Measurements from ENCODE around the gene TTC27.
"Not testable (repeated sequence)": the region's sequence is repeated elsewhere in the genome, so short reads cannot be mapped to it uniquely, and the experiment has no call there.

TTC27 gene

DNA sequence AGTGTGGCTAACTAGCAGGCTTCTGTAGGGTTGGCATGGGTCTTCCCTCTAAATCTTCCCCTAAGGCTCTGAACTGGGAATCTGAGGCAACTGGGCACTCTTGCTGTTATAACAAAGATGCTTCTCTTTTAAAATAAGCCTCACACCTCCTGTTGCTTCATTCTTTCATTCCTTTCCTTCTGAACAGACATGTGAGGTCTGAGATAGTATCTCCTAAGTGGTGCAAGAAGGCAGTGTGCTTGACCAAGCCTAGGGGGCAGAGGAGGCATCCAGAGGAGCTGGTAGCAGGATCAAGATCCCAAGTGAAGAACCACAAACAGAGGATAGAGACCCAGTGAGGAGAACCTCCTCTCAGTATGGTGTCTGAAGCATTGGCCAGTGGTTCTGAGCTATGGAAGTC lies 90.9 kb downstream of the TTC27 start:
- no peaks in the 10 kb centered on the region for H3K9me3 ChIP-seq
- no peaks in the 10 kb centered on the region for H3K27me3 ChIP-seq
- no peak overlapping the region for H3K4me3 ChIP-seq (ENCODE audit: low read depth, low read length)
- H3K4me1 ChIP-seq, result no peaks in the 10 kb centered on the region
- no peak for DNase-seq
- no peaks in the 10 kb centered on the region for H3K36me3 ChIP-seq
- TF ChIP-seq, protein P1, sequence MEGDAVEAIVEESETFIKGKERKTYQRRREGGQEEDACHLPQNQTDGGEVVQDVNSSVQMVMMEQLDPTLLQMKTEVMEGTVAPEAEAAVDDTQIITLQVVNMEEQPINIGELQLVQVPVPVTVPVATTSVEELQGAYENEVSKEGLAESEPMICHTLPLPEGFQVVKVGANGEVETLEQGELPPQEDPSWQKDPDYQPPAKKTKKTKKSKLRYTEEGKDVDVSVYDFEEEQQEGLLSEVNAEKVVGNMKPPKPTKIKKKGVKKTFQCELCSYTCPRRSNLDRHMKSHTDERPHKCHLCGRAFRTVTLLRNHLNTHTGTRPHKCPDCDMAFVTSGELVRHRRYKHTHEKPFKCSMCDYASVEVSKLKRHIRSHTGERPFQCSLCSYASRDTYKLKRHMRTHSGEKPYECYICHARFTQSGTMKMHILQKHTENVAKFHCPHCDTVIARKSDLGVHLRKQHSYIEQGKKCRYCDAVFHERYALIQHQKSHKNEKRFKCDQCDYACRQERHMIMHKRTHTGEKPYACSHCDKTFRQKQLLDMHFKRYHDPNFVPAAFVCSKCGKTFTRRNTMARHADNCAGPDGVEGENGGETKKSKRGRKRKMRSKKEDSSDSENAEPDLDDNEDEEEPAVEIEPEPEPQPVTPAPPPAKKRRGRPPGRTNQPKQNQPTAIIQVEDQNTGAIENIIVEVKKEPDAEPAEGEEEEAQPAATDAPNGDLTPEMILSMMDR (IDR thresholded peaks at IDR 0.05; ENCODE audit: low read depth, low read length), result no peak

- Histone ChIP-seq H3K27me3 (no peaks in the 10 kb centered on the region), H3K36me3 (no peaks in the 10 kb centered on the region), H3K4me1 (no peaks in the 10 kb centered on the region), H3K4me3 (ENCODE audit: low read depth, low read length) (no peak overlapping the region), H3K9me3 (no peaks in the 10 kb centered on the region)
- no peak for DNase-seq
- TF ChIP-seq, protein P1 (IDR thresholded peaks at IDR 0.05; ENCODE audit: low read depth, low read length), result no peak
These were observed 91.6 kb downstream of the TTC27 start for GRCh38 chr2:32719430-32719829.

- Histone ChIP-seq H3K4me1 (no peaks in the 10 kb centered on the region), H3K36me3 (no peaks in the 10 kb centered on the region), H3K4me3 (ENCODE audit: low read depth, low read length) (no peak overlapping the region), H3K27me3 (no peaks in the 10 kb centered on the region), H3K9me3 (no peaks in the 10 kb centered on the region)
- TF ChIP-seq, protein P1 (IDR thresholded peaks at IDR 0.05; ENCODE audit: low read depth, low read length), result no peak
- DNase-seq, result no peak
These were observed 92.3 kb downstream of the TTC27 start for GRCh38 chr2:32719933-32720716.

- no peaks in the 10 kb centered on the region for H3K4me1 ChIP-seq
- TF ChIP-seq, protein P1 (IDR thresholded peaks at IDR 0.05; ENCODE audit: low read depth, low read length), result no peak
- H3K27me3 ChIP-seq, result no peaks in the 10 kb centered on the region
- no peaks in the 10 kb centered on the region for H3K9me3 ChIP-seq
- no peaks in the 10 kb centered on the region for H3K36me3 ChIP-seq
- no peak for DNase-seq
- H3K4me3 ChIP-seq (ENCODE audit: low read depth, low read length), result no peak overlapping the region
These were observed 92.9 kb downstream of the TTC27 start for GRCh38 chr2:32720771-32721170.

- Histone ChIP-seq H3K9me3 (no peaks in the 10 kb centered on the region), H3K4me3 (ENCODE audit: low read depth, low read length) (no peak overlapping the region), H3K36me3 (no peaks in the 10 kb centered on the region), H3K4me1 (no peaks in the 10 kb centered on the region), H3K27me3 (no peaks in the 10 kb centered on the region)
- TF ChIP-seq, protein P1 (IDR thresholded peaks at IDR 0.05; ENCODE audit: low read depth, low read length), result no peak
- no peak for DNase-seq
These were observed 93.5 kb downstream of the TTC27 start for GRCh38 chr2:32721376-32721775.

- no peak overlapping the region for H3K4me3 ChIP-seq (ENCODE audit: low read depth, low read length)
- no peaks in the 10 kb centered on the region for H3K4me1 ChIP-seq
- no peaks in the 10 kb centered on the region for H3K36me3 ChIP-seq
- no peaks in the 10 kb centered on the region for H3K27me3 ChIP-seq
- H3K9me3 ChIP-seq, result no peaks in the 10 kb centered on the region
- TF ChIP-seq, protein P1 (IDR thresholded peaks at IDR 0.05; ENCODE audit: low read depth, low read length), result no peak
- no peak for DNase-seq
These were observed 95.7 kb downstream of the TTC27 start for GRCh38 chr2:32723467-32724079.

DNA sequence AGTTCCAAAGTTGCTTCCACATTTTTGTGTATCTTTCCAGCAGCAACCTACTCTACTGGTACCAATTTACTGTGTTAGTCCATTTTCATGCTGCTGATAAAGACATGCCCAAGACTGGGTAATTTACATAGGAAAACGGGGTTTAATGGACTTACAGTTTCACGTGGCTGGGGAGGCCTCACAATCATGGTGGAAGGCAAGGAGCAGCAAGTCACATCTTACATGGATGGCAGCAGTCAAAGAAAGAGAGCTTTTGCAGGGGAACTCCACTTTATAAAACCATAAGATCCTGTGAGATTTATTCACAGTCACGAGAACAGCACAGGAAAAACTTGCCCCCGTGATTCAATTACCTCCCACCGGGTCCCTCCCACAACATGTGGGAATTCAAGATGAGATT lies 98.8 kb downstream of the TTC27 start:
- not testable (repeated sequence) for H3K4me1 ChIP-seq; DNase-seq; H3K27me3 ChIP-seq; H3K36me3 ChIP-seq; H3K4me3 ChIP-seq (ENCODE audit: low read depth, low read length); H3K9me3 ChIP-seq

Measured in BE2C (cell line).